ENCODE results near the gene RBM43.

- TF ChIP-seq, protein P1, sequence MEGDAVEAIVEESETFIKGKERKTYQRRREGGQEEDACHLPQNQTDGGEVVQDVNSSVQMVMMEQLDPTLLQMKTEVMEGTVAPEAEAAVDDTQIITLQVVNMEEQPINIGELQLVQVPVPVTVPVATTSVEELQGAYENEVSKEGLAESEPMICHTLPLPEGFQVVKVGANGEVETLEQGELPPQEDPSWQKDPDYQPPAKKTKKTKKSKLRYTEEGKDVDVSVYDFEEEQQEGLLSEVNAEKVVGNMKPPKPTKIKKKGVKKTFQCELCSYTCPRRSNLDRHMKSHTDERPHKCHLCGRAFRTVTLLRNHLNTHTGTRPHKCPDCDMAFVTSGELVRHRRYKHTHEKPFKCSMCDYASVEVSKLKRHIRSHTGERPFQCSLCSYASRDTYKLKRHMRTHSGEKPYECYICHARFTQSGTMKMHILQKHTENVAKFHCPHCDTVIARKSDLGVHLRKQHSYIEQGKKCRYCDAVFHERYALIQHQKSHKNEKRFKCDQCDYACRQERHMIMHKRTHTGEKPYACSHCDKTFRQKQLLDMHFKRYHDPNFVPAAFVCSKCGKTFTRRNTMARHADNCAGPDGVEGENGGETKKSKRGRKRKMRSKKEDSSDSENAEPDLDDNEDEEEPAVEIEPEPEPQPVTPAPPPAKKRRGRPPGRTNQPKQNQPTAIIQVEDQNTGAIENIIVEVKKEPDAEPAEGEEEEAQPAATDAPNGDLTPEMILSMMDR (IDR thresholded peaks at IDR 0.05; ENCODE audit: low read depth, low read length): no peak
- no peak for TF ChIP-seq EZH2phosphoT487 (IDR thresholded peaks at IDR 0.05; ENCODE audit: low read depth)
Measured at GRCh38 chr2:151252646-151253045, 9.0 kb downstream of the RBM43 start.
